K562 (cell line): ENCODE measurements around the gene PRXL2A. TPM values are rescaled to one million over a fixed set of nuclear protein-coding genes. Genes with fewer than 3 reads are reported as not detected.

Experiments used
- ATAC-seq: fragments of 200-7000 bp; cut with Tn5 transposase; 3 replicates; pipeline ENCODE4 v1.9.1; 2020; ENCODE audit warnings: moderate library complexity
- BruUV-seq: library from RNA; stranded (reverse); fragments of 400-500 nt; replicated peaks from 2 replicates; lab custom pipeline; 2021; lab: Mats Ljungman, UMichigan
- CTCF ChIA-PET: fragments of 300-600 bp; formaldehyde crosslinking; extraction: SDS; loops from one replicate; lab custom pipeline; 2021; ENCODE audit warnings: low intra/inter-chr PET ratio; lab: Yijun Ruan, JAX
- POLR2A ChIA-PET: fragments of 300-600, 350-650 bp; sonication (Branson Sonifier 250); formaldehyde crosslinking; extraction: SDS; loops from one replicate; lab custom pipeline; 2021; ENCODE audit warnings: antibody characterized with exemption, inconsistent platforms; lab: Yijun Ruan, JAX
- DNase-seq, 4 experiments: peaks; one replicate each; pipeline versions ENCODE4 v3.0.0 to v3.0.0-alpha.2; 2011 to 2018; ENCODE audit warnings: low spot score in 3 of 4, mixed read lengths in 3 of 4; ENCODE audit errors: extremely low read depth in 1 of 4
- FAIRE-seq: peaks from 2 replicates; lab custom pipeline; 2011; peaks lifted over from hg19 to GRCh38; lab: Jason Lieb, UNC
- H2AFZ ChIP-seq: 2 replicates; pipeline ENCODE4 v1.6.0; 2011; ENCODE audit warnings: low read depth, low read length, control low read depth, inconsistent platforms
- H3K27ac ChIP-seq: fragments of 200-600 bp; 3 replicates; pipeline ENCODE4 v1.8.0; 2011; ENCODE audit warnings: low read depth, mild to moderate bottlenecking, control low read depth, inconsistent platforms, low read length, moderate library complexity, mixed read lengths; ENCODE audit errors: extremely low read depth
- H3K27me3 ChIP-seq, 2 experiments: fragments of 300-600 bp in 1 of 2; 2 replicates in 1 of 2; 3 replicates in 1 of 2; pipeline versions ENCODE4 v1.6.0 to v1.8.0; 2011; ENCODE audit warnings: inconsistent platforms in 2 of 2, low read length in 2 of 2, mild to moderate bottlenecking in 1 of 2, mixed read lengths in 1 of 2, moderate library complexity in 1 of 2; ENCODE audit not compliant: control insufficient read depth in 2 of 2, insufficient read depth in 2 of 2
- H3K36me3 ChIP-seq: fragments of 300-600 bp; 3 replicates; pipeline ENCODE4 v1.8.0; 2011; ENCODE audit warnings: mild to moderate bottlenecking, low read length, inconsistent platforms; ENCODE audit not compliant: control insufficient read depth, insufficient read depth
- H3K4me1 ChIP-seq, 2 experiments: fragments of 200-600 bp in 1 of 2; replicated peaks in 1 of 2; 2 replicates in 1 of 2; 3 replicates in 1 of 2; pipeline versions ENCODE4 v1.5.1 to v1.8.0; 2011; ENCODE audit warnings: inconsistent platforms in 2 of 2, low read length in 2 of 2, mild to moderate bottlenecking in 1 of 2, mixed read lengths in 1 of 2, moderate library complexity in 1 of 2; ENCODE audit not compliant: control insufficient read depth in 2 of 2, insufficient read depth in 2 of 2
- H3K4me2 ChIP-seq: 2 replicates; pipeline ENCODE4 v1.6.1; 2011; ENCODE audit warnings: low read length, control low read depth, inconsistent platforms, mixed read lengths; ENCODE audit not compliant: insufficient read depth
- H3K4me3 ChIP-seq: fragments of 200-600 bp; sonication (generic), shearing (Covaris generic); 2 replicates; pipeline ENCODE4 v1.5.1; 2016; ENCODE audit warnings: control low read depth, inconsistent platforms
- H3K79me2 ChIP-seq: fragments of 200-600 bp; 3 replicates; pipeline ENCODE4 v1.8.0; 2011; ENCODE audit warnings: low read length, inconsistent platforms; ENCODE audit not compliant: control insufficient read depth, insufficient read depth
- H3K9ac ChIP-seq, 2 experiments: 2 replicates each; pipeline versions ENCODE4 v1.6.0 to v1.6.1; 2011; ENCODE audit warnings: low read depth in 2 of 2, low read length in 2 of 2, control low read depth in 1 of 2, inconsistent platforms in 1 of 2, mild to moderate bottlenecking in 1 of 2, mixed read lengths in 1 of 2; ENCODE audit not compliant: insufficient read depth in 1 of 2
- H3K9me1 ChIP-seq: one replicate; pipeline ENCODE4 v1.6.0; 2011; ENCODE audit warnings: inconsistent platforms, mild to moderate bottlenecking, low read length, moderate library complexity; ENCODE audit not compliant: control insufficient read depth, insufficient read depth
- H3K9me3 ChIP-seq: replicated peaks from 2 replicates; pipeline ENCODE4 v1.5.1; 2011; ENCODE audit warnings: low read depth, low read length, inconsistent platforms; ENCODE audit not compliant: control insufficient read depth, insufficient read depth
- H4K20me1 ChIP-seq: replicated peaks from 2 replicates; pipeline ENCODE4 v1.6.1; 2011; ENCODE audit warnings: low read length, inconsistent platforms, mixed read lengths; ENCODE audit not compliant: control insufficient read depth, insufficient read depth
- FOXA3 ChIP-seq, 2 experiments: fragments of 450-650 bp in 1 of 2; sonication (generic) in 1 of 2; formaldehyde crosslinking; IDR thresholded peaks in 1 of 2; conservative IDR thresholded peaks in 1 of 2; 2 replicates each; pipeline versions ENCODE4 v1.4.0 to v1.8.0; 2020 to 2022; ENCODE audit warnings: mild to moderate bottlenecking in 2 of 2, missing genetic modification reagents in 1 of 2
- MTA3 ChIP-seq: fragments of 450-650 bp; formaldehyde crosslinking; IDR thresholded peaks from 2 replicates; pipeline ENCODE4 v1.6.1; 2017; ENCODE audit warnings: mild to moderate bottlenecking, borderline replicate concordance
- ZNF12 ChIP-seq: sonication (generic); formaldehyde crosslinking; IDR thresholded peaks from 2 replicates; pipeline ENCODE4 v1.4.0; 2020; ENCODE audit warnings: mild to moderate bottlenecking, missing genetic modification reagents
- ZNF75A ChIP-seq: fragments of 450-650 bp; formaldehyde crosslinking; IDR thresholded peaks from 2 replicates; pipeline ENCODE4 v1.4.0; 2020; ENCODE audit warnings: mild to moderate bottlenecking
- WGBS: fragments of 100-300 bp; shearing (Covaris generic); methylation state at CpG from one replicate; pipeline ENCODE4 v1.1.6; 2016; ENCODE audit warnings: low coverage, mixed read lengths; ENCODE audit not compliant: insufficient coverage; ENCODE audit errors: missing lambda C conversion rate; 5-methylcytosine and 5-hydroxymethylcytosine counted together
- in situ Hi-C: fragments of 300-500 bp; cut with MboI; formaldehyde crosslinking; loops from 4 replicates; pipeline ENCODE4 v1.15.0; 2018; ENCODE audit warnings: inconsistent platforms, mixed read lengths
- intact Hi-C: fragments of 100-400 bp; cut with micrococcal nuclease; formaldehyde crosslinking; loops from 2 replicates; pipeline ENCODE4 v1.14.2; 2022
- polyA plus RNA-seq, 8 experiments: library from polyadenylated mRNA; depleted of rRNA in 4 of 8; stranded (reverse) in 5 of 8; unstranded in 3 of 8; fragments of >200 nt; fragmentation: Nextera tagmentation in 2 of 8; fragmentation: Illumina TruSeq in 1 of 8; extraction: Ambion mirVana in 2 of 8; extraction: Trizol in 1 of 8; gene quantifications; 2 replicates each; pipeline versions ENCODE4 v1.2.1 to v1.2.3, GENCODE V29; 2011 to 2014; ENCODE audit warnings: inconsistent platforms in 1 of 8, missing spikeins in 1 of 8
- total RNA-seq, 7 experiments: library from RNA; depleted of rRNA in 6 of 7; stranded (reverse); fragments of >200 nt in 6 of 7; fragmentation: Illumina TruSeq in 2 of 7; extraction: Trizol in 2 of 7; gene quantifications; 2 replicates each; pipeline versions ENCODE4 v1.2.1 to v1.2.3, GENCODE V29; 2011 to 2021; ENCODE audit warnings: low replicate concordance in 1 of 7
- TF ChIP-seq, protein P1 (sequence below), 2 experiments: IDR thresholded peaks; 2 replicates each; pipeline ENCODE4 v1.6.1; 2012; ENCODE audit warnings: improper control_type of control experiment in 2 of 2, low read depth in 2 of 2, low read length in 2 of 2, borderline replicate concordance in 1 of 2
- TF ChIP-seq, protein P2 (sequence below): fragments of 250-450 bp; sonication (Bioruptor Pico); IDR thresholded peaks from 2 replicates; pipeline ENCODE4 v1.9.0; 2021; ENCODE audit warnings: mild to moderate bottlenecking, inconsistent platforms
- TF ChIP-seq, protein P3 (sequence below): sonication (generic); formaldehyde crosslinking; IDR thresholded peaks from 2 replicates; pipeline ENCODE4 v1.9.0; 2022; ENCODE audit warnings: mild to moderate bottlenecking, missing genetic modification reagents
- TF ChIP-seq, protein P4 (sequence below): sonication (generic); formaldehyde crosslinking; IDR thresholded peaks from 2 replicates; pipeline ENCODE4 v1.8.1; 2023; ENCODE audit warnings: mild to moderate bottlenecking, missing genetic modification reagents

The PRXL2A gene
- total and polyA plus RNA-seq, 9 of the 15 experiments (the other 6 are each of a cell fraction or from before 2014, with no cell fraction given), result 0.14 to 1.2 (median 0.75) TPM

DNA sequence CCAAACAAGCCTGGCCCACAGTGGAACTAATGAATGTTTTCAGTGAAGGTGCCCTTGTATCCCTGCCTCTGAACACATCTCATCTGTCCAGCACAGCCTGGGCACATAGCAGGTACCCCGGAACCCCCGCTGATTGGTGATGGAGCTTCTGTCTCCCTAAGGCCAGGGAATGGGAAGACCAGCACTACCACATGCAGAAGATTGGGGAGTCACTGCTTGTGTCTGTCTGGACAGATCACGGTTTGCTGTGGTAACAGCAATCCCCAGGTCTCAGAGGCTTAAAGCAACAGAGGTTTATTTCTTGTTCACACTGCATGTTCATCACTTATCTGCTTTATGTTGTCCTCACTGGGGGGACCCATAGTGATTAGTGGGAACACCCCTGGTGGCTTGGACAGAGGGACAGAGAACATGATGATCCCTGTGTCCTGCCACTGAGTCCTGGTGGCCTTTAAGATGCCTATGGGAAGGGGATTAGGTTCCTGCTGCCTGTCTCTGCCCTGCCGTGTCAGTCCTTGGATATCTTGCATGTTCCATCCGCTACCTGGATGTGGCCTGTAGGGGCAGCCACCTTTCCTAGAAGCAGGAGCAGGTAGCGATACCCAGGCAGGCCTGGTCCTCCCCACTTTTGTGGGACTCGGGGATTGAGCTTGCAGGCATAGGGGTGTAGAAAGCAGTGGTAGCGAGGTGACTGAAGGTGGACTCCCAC, 49.4 kb downstream of the PRXL2A start:
- H3K36me3 ChIP-seq, result peaks cover 36% of the 10 kb centered on the region
- H3K9me3 ChIP-seq, result no peaks in the 10 kb centered on the region
- no peak overlapping the region for H3K4me3 ChIP-seq
- peaks cover 84% of the 10 kb centered on the region for H3K79me2 ChIP-seq
- intact Hi-C loops (loop anchor here (2.0 kb wide), 2 partner anchors 39 to 47 kb away; no protein-coding TSS in a partner anchor), in situ Hi-C loops (no loop called here)
- peaks cover 6% of the 10 kb centered on the region for H3K9me1 ChIP-seq
- H3K4me2 ChIP-seq, result peak overlapping the region; percentile 56
- no peak for ATAC-seq
- POLR2A ChIA-PET, result interaction anchor here (0.8 to 2.0 kb wide), 4 partner anchors 8 to 47 kb away, joined by 3 to 11 read pairs (median 7); no protein-coding TSS in a partner anchor
- CTCF ChIA-PET, result no interaction called here
- no TSS peak for BruUV-seq
- no peaks in the 10 kb centered on the region for H3K27me3 ChIP-seq
- FAIRE-seq, result peak; percentile 71
- H3K9ac ChIP-seq, result peak overlapping the region; percentile 20 to 83; a peak in 3 of 4 replicates
- WGBS, result 70% methylated on average over 8 of the region's 8 CpGs
- DNase-seq, result peak in 1 of 4 experiments; percentile 51
- peaks cover 30% of the 10 kb centered on the region for H4K20me1 ChIP-seq
- H3K4me1 ChIP-seq, result peaks cover 69 to 77% of the 10 kb centered on the region in 2 experiments
- H3K27ac ChIP-seq, result peak overlapping the region; percentile 72
- no peak overlapping the region for H2AFZ ChIP-seq
- TF ChIP-seq, protein P1, sequence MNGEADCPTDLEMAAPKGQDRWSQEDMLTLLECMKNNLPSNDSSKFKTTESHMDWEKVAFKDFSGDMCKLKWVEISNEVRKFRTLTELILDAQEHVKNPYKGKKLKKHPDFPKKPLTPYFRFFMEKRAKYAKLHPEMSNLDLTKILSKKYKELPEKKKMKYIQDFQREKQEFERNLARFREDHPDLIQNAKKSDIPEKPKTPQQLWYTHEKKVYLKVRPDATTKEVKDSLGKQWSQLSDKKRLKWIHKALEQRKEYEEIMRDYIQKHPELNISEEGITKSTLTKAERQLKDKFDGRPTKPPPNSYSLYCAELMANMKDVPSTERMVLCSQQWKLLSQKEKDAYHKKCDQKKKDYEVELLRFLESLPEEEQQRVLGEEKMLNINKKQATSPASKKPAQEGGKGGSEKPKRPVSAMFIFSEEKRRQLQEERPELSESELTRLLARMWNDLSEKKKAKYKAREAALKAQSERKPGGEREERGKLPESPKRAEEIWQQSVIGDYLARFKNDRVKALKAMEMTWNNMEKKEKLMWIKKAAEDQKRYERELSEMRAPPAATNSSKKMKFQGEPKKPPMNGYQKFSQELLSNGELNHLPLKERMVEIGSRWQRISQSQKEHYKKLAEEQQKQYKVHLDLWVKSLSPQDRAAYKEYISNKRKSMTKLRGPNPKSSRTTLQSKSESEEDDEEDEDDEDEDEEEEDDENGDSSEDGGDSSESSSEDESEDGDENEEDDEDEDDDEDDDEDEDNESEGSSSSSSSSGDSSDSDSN (IDR thresholded peaks at IDR 0.05; ENCODE audit: borderline replicate concordance in 1 of 2, low read depth in 2 of 2, low read length in 2 of 2), result 0 out of 4 replicates have a peak, but pooled peaks of 1 of the 2 experiments have one; percentile 32
- TF ChIP-seq, protein P2, sequence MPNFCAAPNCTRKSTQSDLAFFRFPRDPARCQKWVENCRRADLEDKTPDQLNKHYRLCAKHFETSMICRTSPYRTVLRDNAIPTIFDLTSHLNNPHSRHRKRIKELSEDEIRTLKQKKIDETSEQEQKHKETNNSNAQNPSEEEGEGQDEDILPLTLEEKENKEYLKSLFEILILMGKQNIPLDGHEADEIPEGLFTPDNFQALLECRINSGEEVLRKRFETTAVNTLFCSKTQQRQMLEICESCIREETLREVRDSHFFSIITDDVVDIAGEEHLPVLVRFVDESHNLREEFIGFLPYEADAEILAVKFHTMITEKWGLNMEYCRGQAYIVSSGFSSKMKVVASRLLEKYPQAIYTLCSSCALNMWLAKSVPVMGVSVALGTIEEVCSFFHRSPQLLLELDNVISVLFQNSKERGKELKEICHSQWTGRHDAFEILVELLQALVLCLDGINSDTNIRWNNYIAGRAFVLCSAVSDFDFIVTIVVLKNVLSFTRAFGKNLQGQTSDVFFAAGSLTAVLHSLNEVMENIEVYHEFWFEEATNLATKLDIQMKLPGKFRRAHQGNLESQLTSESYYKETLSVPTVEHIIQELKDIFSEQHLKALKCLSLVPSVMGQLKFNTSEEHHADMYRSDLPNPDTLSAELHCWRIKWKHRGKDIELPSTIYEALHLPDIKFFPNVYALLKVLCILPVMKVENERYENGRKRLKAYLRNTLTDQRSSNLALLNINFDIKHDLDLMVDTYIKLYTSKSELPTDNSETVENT, result no peak
- TF ChIP-seq, protein P3, sequence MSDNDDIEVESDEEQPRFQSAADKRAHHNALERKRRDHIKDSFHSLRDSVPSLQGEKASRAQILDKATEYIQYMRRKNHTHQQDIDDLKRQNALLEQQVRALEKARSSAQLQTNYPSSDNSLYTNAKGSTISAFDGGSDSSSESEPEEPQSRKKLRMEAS, result 0 out of 2 replicates have a peak, but pooled peaks have one; percentile 11
- TF ChIP-seq ZNF75A (CRISPR knock-in tag) (no peak), FOXA3 (CRISPR knock-in tag; conservative IDR thresholded peaks at IDR 0.05 in 1 of 2, IDR thresholded peaks at IDR 0.05 in 1 of 2) (0 out of 4 replicates have a peak, but pooled peaks of 1 of the 2 experiments have one; percentile 23), ZNF12 (peak; percentile 93), MTA3 (0 out of 2 replicates have a peak, but pooled peaks have one; percentile 27)
- TF ChIP-seq, protein P4, sequence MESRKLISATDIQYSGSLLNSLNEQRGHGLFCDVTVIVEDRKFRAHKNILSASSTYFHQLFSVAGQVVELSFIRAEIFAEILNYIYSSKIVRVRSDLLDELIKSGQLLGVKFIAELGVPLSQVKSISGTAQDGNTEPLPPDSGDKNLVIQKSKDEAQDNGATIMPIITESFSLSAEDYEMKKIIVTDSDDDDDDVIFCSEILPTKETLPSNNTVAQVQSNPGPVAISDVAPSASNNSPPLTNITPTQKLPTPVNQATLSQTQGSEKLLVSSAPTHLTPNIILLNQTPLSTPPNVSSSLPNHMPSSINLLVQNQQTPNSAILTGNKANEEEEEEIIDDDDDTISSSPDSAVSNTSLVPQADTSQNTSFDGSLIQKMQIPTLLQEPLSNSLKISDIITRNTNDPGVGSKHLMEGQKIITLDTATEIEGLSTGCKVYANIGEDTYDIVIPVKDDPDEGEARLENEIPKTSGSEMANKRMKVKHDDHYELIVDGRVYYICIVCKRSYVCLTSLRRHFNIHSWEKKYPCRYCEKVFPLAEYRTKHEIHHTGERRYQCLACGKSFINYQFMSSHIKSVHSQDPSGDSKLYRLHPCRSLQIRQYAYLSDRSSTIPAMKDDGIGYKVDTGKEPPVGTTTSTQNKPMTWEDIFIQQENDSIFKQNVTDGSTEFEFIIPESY, result peak; percentile 99
